ENCODE results near the gene FOXP1. TPM values are rescaled to one million over a fixed set of nuclear protein-coding genes. Genes with fewer than 3 reads are reported as not detected.

FOXP1 gene
- total and polyA plus RNA-seq, 8 donors = 12.3 to 215 (median 117) TPM

DNA sequence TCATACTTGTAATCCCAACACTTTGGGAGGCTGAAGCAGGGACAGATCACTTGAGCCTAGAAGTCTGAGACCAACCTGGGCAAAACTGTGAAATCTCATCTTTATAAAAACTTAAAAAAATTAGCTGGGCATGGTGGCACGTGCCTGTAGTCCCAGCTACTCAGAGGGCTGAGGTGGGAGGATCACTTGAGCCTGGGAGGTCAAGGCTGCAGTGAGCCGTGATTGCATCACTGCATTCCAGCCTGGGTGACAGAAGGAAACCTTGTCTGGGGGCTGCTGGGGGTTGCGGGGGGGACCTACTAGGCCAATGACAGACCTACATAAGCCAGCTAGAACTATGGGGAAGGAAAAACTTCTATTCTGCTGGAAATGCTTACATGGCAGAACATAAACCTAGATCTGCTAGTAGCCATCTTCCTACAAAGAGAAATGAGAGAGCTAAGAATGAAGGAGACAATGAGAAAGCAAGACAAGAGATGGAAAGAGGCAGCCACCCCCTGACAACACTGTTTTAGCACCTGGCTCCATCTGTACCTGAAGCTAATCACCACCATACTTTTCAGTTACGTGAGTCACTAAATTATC is 23.9 kb downstream of the FOXP1 start:
- Histone ChIP-seq H3K4me3 (no peak overlapping the region), H3K27me3 (no peaks in the 10 kb centered on the region), H3K9me3 (no peaks in the 10 kb centered on the region), H3K36me3 (peaks cover 0 to 4% (median 0%) of the 10 kb centered on the region in 4 donors), H3K4me1 (peaks cover 0 to 28% (median 14%) of the 10 kb centered on the region in 4 donors), H3K27ac (no peak overlapping the region)
- no peak for DNase-seq
- TF ChIP-seq POLR2AphosphoS5 (IDR thresholded peaks at IDR 0.05) (no peak), EP300 (IDR thresholded peaks at IDR 0.05) (no peak), POLR2A (IDR thresholded peaks at IDR 0.05) (no peak)
- TF ChIP-seq, protein P1, sequence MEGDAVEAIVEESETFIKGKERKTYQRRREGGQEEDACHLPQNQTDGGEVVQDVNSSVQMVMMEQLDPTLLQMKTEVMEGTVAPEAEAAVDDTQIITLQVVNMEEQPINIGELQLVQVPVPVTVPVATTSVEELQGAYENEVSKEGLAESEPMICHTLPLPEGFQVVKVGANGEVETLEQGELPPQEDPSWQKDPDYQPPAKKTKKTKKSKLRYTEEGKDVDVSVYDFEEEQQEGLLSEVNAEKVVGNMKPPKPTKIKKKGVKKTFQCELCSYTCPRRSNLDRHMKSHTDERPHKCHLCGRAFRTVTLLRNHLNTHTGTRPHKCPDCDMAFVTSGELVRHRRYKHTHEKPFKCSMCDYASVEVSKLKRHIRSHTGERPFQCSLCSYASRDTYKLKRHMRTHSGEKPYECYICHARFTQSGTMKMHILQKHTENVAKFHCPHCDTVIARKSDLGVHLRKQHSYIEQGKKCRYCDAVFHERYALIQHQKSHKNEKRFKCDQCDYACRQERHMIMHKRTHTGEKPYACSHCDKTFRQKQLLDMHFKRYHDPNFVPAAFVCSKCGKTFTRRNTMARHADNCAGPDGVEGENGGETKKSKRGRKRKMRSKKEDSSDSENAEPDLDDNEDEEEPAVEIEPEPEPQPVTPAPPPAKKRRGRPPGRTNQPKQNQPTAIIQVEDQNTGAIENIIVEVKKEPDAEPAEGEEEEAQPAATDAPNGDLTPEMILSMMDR (IDR thresholded peaks at IDR 0.05) = no peak
- intact Hi-C loops (cut with DNase I; ENCODE audit: low total_unique reads) = no loop called here
- WGBS, 5 donors = 93 to 97% (median 95%) methylated on average over 4 of the region's 4 CpGs

DNA sequence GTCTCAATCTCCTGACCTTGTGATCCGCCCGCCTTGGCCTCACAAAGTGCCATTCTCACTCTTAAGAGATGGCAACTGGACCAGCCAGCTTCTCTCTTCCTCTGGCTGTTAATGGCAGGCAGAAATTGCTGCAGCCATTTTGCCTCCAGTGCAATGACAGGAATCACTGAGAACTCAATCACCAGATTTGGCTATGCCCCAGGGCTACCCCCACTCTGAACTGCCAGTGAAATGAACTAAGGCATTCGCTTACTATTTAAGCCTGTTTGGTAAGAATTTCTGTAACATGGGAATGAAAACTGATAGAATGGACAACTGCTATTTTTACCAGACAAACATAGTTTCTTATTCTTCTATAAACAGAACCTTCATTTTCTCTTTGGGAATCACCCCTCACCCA is 24.5 kb downstream of the FOXP1 start:
- H3K27me3 ChIP-seq = no peaks in the 10 kb centered on the region
- intact Hi-C loops (cut with DNase I; ENCODE audit: low total_unique reads) = no loop called here
- peaks cover 0 to 4% (median 0%) of the 10 kb centered on the region in 4 donors for H3K36me3 ChIP-seq
- no peaks in the 10 kb centered on the region for H3K9me3 ChIP-seq
- no peak for DNase-seq
- peaks cover 0 to 22% (median 9%) of the 10 kb centered on the region in 4 donors for H3K4me1 ChIP-seq
- TF ChIP-seq, protein P1 (IDR thresholded peaks at IDR 0.05) = no peak
- TF ChIP-seq POLR2A (IDR thresholded peaks at IDR 0.05) (no peak), EP300 (IDR thresholded peaks at IDR 0.05) (no peak), POLR2AphosphoS5 (IDR thresholded peaks at IDR 0.05) (no peak)
- H3K4me3 ChIP-seq = no peak overlapping the region
- WGBS, 5 donors = 93 to 100% (median 95%) methylated on average over 3 of the region's 3 CpGs
- no peak overlapping the region for H3K27ac ChIP-seq

DNA sequence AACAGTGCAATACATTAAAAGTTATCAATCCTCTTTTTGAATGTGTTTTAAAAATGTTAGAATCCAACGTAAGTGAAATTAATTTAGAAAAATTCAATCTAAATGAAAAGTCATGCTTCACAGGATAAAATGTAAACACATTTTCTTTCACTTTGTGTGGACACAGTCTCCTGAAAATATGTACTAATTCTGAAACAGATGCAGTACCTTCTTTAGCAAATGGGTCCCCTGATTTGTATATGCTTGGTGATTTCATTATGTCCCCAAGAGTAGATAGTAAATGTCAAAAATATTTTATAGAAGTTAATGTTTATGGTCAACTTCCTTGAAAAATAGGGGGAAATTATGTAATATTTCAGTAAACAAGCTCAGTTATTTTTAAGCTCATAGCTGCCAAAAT is 28.9 kb downstream of the FOXP1 start:
- Histone ChIP-seq H3K4me1 (peaks cover 0 to 4% (median 0%) of the 10 kb centered on the region in 4 donors), H3K9me3 (no peaks in the 10 kb centered on the region), H3K27ac (no peak overlapping the region), H3K36me3 (no peaks in the 10 kb centered on the region), H3K4me3 (no peak overlapping the region), H3K27me3 (no peaks in the 10 kb centered on the region)
- DNase-seq = no peak
- intact Hi-C loops (cut with DNase I; ENCODE audit: low total_unique reads) = no loop called here
- WGBS, 5 donors = 75 to 87% (median 79%) methylated on average over 1 of the region's 1 CpG
- no peak for TF ChIP-seq POLR2AphosphoS5 (IDR thresholded peaks at IDR 0.05)
- TF ChIP-seq, protein P1 (IDR thresholded peaks at IDR 0.05) = no peak
- TF ChIP-seq POLR2A (IDR thresholded peaks at IDR 0.05) = no peak
- no peak for TF ChIP-seq EP300 (IDR thresholded peaks at IDR 0.05)

DNA sequence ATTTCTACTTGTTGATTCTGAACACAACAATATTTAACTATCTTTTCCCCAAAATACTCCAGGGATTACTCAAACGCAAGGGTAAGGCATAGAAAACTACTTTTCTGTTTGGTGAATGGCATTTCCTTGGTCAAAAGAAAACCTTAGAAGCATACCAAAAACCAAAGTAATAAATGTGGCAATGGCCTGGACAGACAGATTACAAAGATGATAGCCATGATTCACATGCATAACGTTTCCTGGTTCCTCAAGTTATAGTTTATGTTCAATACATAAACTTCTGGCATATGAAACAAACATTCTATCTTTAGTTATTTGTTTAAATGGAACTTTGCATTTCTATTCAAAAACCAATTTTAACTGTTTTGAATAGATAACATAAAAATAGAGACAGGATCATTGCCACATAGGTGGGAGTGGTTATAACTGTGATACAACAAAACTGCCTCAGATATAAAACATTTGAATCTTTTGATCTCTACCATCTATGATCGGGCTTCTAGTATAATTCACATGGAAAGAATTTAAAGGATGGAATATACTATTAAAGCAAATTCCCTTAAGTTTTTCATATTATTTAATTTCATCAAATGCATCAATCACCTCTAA is 32.1 kb downstream of the FOXP1 start:
- intact Hi-C loops (cut with DNase I; ENCODE audit: low total_unique reads) = no loop called here
- H3K36me3 ChIP-seq = no peaks in the 10 kb centered on the region
- no peak overlapping the region for H3K27ac ChIP-seq
- no peaks in the 10 kb centered on the region for H3K27me3 ChIP-seq
- WGBS, 5 donors = 77 to 87% (median 78%) methylated on average over 3 of the region's 3 CpGs
- no peak for DNase-seq
- no peak overlapping the region for H3K4me3 ChIP-seq
- TF ChIP-seq POLR2A (IDR thresholded peaks at IDR 0.05) (no peak), EP300 (IDR thresholded peaks at IDR 0.05) (no peak), POLR2AphosphoS5 (IDR thresholded peaks at IDR 0.05) (no peak)
- TF ChIP-seq, protein P1 (IDR thresholded peaks at IDR 0.05) = no peak
- H3K9me3 ChIP-seq = no peaks in the 10 kb centered on the region
- H3K4me1 ChIP-seq = peaks cover 0 to 30% (median 6%) of the 10 kb centered on the region in 4 donors
